GM12892 (cell line): ENCODE data around the gene RBM22.

ENCODE experiments used
- DNase-seq: peaks from one replicate; pipeline ENCODE4 v3.0.0; 2011; ENCODE audit not compliant: insufficient read length
- FAIRE-seq: peaks from 2 replicates; lab custom pipeline; 2011; peaks lifted over from hg19 to GRCh38; lab: Jason Lieb, UNC
- POLR2A ChIP-seq: IDR thresholded peaks from 2 replicates; pipeline ENCODE4 v1.6.1; 2011; ENCODE audit warnings: low read depth, low read length, control low read depth
- POLR2AphosphoS5 ChIP-seq: IDR thresholded peaks from 2 replicates; pipeline ENCODE4 v1.6.1; 2011; ENCODE audit warnings: low read depth, low read length, control low read depth
- TAF1 ChIP-seq: IDR thresholded peaks from 2 replicates; pipeline ENCODE4 v1.6.1; 2011; ENCODE audit warnings: low read depth, mild to moderate bottlenecking, control low read depth, low read length, borderline replicate concordance

RBM22 gene

DNA sequence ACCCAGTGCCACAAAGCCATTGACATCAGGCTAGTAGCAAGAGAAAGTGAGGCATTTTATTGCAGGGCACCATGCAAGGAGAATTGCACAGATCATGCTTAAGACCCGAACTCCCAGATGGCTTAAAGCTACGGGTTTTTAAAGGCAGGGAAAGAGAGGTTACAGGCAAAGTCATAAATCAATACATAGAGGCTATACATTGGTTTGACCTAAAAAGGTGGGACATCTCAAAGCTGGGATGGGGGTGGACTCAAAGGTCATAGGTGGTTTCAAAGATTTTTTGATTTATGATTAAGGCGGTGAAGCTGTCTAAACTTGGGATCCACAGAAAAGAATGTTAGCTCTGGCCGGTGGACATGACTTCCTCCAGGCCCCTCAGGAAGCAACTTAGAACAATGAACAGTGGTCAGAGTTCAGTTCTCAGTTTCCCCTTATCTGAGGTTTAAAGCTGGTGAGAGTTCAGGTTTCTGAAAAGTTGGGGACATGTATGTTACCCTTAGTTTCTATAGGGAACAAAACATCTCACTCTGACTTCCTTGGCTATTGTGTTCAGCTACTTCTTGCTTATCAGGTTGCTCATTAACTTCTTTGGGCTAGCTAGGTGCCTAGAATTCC lies 6.0 kb upstream of the RBM22 start:
- FAIRE-seq (no peak), DNase-seq (no peak)
- TF ChIP-seq POLR2AphosphoS5 (no peak), TAF1 (no peak), POLR2A (no peak)

DNA sequence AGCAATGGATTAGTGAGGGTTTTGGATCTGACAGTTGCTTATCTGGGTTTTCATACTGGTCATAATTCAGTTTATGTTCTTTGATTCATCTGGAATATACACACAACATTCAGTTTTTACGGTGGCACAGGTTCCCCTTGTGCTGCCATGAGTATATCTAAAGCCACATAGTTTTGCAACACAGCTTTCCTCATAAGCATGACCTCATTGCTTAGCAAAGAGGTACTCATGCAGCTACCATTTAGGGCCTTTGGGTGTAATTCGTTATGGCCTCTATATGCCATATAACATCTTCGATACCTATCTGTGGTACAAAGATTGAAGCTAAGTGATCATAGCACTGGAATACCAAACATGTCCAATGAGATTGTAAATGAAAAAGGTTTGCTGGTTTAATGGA lies 2.9 kb upstream of the RBM22 start:
- no peak for FAIRE-seq
- DNase-seq: no peak
- TF ChIP-seq TAF1 (no peak), POLR2A (no peak), POLR2AphosphoS5 (no peak)

GRCh38 chr5:150700246-150700593 lies 642 bp downstream of the RBM22 start:
- DNase-seq (no peak), FAIRE-seq (no peak)
- TF ChIP-seq POLR2AphosphoS5 (no peak), POLR2A (no peak), TAF1 (no peak)

GRCh38 chr5:150694612-150695011 lies 6.2 kb downstream of the RBM22 start:
- TF ChIP-seq TAF1: no peak
- no peak for TF ChIP-seq POLR2AphosphoS5
- TF ChIP-seq POLR2A: no peak
- no peak for FAIRE-seq
- no peak for DNase-seq

GRCh38 chr5:150692276-150692675 lies 8.6 kb downstream of the RBM22 start:
- no peak for TF ChIP-seq POLR2AphosphoS5
- no peak for TF ChIP-seq POLR2A
- no peak for TF ChIP-seq TAF1
- FAIRE-seq: no peak
- no peak for DNase-seq

DNA sequence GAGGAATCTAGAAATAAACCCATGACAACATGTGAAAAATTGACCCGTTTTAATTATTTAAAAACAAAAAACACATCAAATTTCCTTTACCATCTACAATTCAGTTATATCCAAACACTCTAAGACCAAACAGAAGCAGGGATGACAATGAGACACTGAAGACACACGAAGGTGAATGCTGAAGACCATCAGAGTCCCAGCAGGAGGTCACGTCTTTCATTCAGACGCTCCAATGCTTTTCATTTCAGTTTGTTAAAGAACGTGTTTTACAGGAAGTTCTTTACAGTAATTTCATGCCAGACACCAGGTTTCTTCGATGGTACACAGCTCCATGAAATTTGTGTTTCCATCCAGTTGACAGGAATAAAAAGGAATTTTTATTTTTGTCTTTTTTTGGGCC lies 10.1 kb downstream of the RBM22 start:
- no peak for DNase-seq
- FAIRE-seq: no peak
- no peak for TF ChIP-seq TAF1
- TF ChIP-seq POLR2AphosphoS5: no peak
- TF ChIP-seq POLR2A: no peak

- DNase-seq (no peak), FAIRE-seq (no peak)
- no peak for TF ChIP-seq POLR2A
- TF ChIP-seq POLR2AphosphoS5: peak; percentile 58; the same call in 1 of the 2 replicates
These were observed 11.7 kb downstream of the RBM22 start for GRCh38 chr5:150689120-150689519.

DNA sequence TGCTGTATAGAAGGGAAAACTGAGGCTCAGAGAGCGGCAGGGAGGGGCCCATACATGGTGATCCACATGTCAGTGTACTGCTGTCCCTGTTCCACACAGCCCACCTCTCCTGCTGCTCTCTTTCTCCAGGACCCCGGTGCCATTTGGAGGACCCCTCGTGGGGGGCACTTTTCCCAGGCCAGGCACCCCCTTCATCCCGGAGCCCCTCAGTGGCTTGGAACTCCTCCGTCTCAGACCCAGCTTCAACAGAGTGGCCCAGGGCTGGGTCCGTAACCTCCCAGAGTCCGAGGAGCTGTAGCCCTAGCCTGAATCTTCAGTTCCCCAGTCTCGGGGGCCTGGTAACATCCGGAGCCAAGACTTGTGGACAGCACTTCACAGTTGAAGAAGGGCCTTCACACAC lies 24.3 kb downstream of the RBM22 start:
- TF ChIP-seq POLR2A (no peak), POLR2AphosphoS5 (no peak), TAF1 (no peak)
- no peak for DNase-seq
- FAIRE-seq: no peak

DNA sequence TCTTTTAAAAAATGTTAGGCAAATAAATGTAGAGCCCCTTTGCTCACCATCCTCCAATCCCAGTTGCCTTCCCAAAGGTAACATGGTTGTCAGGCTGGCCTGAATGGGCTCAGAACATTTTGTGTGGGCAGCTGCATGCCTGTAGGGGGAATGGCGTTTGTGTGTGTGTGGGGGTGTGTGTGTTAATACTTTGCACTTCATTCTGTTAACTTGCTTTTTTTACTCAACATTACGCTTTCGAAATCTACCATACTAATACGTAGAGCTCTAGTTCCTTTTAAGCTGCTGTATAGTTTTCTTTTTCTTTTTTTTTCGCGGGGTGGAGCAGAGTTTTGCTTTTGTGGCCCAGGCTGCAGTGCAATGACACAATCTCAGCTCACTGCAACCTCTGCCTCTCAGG lies 25.8 kb downstream of the RBM22 start:
- no peak for FAIRE-seq
- TF ChIP-seq POLR2AphosphoS5 (no peak), TAF1 (no peak), POLR2A (no peak)
- no peak for DNase-seq

DNA sequence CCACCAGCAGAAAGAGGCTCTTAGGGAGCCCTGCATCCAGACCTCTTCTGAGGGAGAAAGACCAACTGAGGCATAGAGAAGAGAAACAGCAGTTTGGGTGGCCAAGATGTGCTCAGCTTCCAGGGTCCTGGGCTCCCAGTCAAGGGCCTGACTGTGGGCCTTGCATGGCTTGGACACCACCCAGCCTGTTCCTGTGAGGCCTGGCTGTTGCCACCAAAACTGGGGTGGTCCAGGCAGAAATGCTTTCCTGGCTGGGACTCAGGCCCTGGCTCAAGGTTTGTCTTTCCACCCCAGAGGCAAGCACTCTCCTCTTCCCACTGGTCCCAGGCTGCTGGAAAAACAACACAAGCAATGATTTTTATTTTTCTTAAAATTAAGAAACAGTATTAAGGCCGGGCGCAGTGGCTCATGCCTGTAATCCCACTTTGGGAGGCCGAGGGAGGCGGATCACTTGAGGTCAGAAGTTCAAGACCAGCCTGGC lies 26.5 kb downstream of the RBM22 start:
- no peak for TF ChIP-seq TAF1
- no peak for TF ChIP-seq POLR2AphosphoS5
- no peak for TF ChIP-seq POLR2A
- no peak for FAIRE-seq
- no peak for DNase-seq

DNA sequence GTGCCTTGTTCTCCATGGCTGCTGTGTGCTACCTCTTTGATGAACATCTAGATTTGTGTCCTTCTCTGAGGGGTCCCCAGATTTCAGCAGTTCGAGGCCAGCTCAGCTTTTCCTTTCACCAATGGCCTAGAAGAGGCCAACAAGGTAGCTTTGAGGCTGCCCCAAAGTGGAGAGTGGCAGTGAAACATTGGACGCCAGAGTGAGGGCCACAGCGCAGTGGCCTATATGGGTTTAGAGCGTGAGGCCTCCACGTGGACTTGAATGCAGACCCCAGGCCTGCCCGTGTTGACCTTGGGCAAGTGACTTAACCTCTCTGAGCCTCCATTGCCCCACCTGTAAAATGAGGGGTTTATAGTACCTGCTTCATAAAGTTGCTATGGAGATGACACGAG lies 28.0 kb downstream of the RBM22 start:
- DNase-seq (no peak), FAIRE-seq (no peak)
- TF ChIP-seq POLR2AphosphoS5 (no peak), POLR2A (no peak), TAF1 (no peak)

GRCh38 chr5:150672237-150672883 lies 28.5 kb downstream of the RBM22 start:
- TF ChIP-seq TAF1: no peak
- peak; percentile 62 for FAIRE-seq
- DNase-seq: no peak
